Prostate gland (tissue), 2 donors: Measurements from ENCODE around the gene MED12L. TPM values are rescaled to one million over a fixed set of nuclear protein-coding genes. Genes with fewer than 3 reads are reported as not detected.

ENCODE experiments used
- DNase-seq: peaks from one replicate; pipeline ENCODE4 v3.0.0-alpha.2; 2019; ENCODE audit warnings: low spot score
- H3K27ac ChIP-seq, 2 donors: fragments of 200-600 bp; sonication (generic); 2 replicates each; pipeline ENCODE4 v1.5.1; 2017 to 2019
- H3K27me3 ChIP-seq: fragments of 200-600 bp; sonication (generic); replicated peaks from 2 replicates; pipeline ENCODE4 v1.5.1; 2019; ENCODE audit not compliant: insufficient read depth
- H3K36me3 ChIP-seq, 2 donors: fragments of 200-600 bp; sonication (generic); 1 replicate in 1 of 2; 2 replicates in 1 of 2; pipeline versions ENCODE4 v1.5.1 to v1.8.1; 2017 to 2019
- H3K4me1 ChIP-seq: fragments of 200-600 bp; sonication (generic); replicated peaks from 2 replicates; pipeline ENCODE4 v1.5.1; 2019
- H3K4me3 ChIP-seq, 2 donors: fragments of 200-600 bp; sonication (generic); 2 replicates each; pipeline ENCODE4 v1.5.1; 2017 to 2019
- H3K9me3 ChIP-seq: fragments of 200-600 bp; sonication (generic); 2 replicates; pipeline ENCODE4 v1.5.1; 2017
- POLR2A ChIP-seq: fragments of 450-650 bp; IDR thresholded peaks from one replicate; pipeline ENCODE4 v1.6.1; 2016; ENCODE audit warnings: antibody characterized with exemption, mild to moderate bottlenecking
- POLR2AphosphoS5 ChIP-seq: sonication (generic); formaldehyde crosslinking; IDR thresholded peaks from one replicate; pipeline ENCODE4 v1.6.1; 2017; ENCODE audit warnings: antibody characterized with exemption
- WGBS: methylation state at CpG from one replicate; pipeline ENCODE4 v1.1.5; 2018; 5-methylcytosine and 5-hydroxymethylcytosine counted together
- intact Hi-C: fragments of 100-400 bp; cut with DNase I; formaldehyde crosslinking; loops from one replicate; pipeline ENCODE4 v1.14.2; 2022
- total RNA-seq, 2 donors: library from RNA; depleted of rRNA; stranded (reverse); fragments of >200 nt; gene quantifications; one replicate each; pipeline ENCODE4 v1.1.0, GENCODE V29; 2016
- TF ChIP-seq, protein P1 (sequence below), 4 experiments: fragments of 200-600 bp in 2 of 4; fragments of 450-650 bp in 2 of 4; sonication (generic) in 2 of 4; IDR thresholded peaks; 1 replicate in 3 of 4; 2 replicates in 1 of 4; pipeline ENCODE4 v1.5.1; 2016 to 2019; ENCODE audit warnings: antibody characterized with exemption in 4 of 4, mild to moderate bottlenecking in 2 of 4, moderate library complexity in 2 of 4

MED12L gene
- total RNA-seq, 2 donors from 2014 or later: 3.6 to 4.3 TPM

DNA sequence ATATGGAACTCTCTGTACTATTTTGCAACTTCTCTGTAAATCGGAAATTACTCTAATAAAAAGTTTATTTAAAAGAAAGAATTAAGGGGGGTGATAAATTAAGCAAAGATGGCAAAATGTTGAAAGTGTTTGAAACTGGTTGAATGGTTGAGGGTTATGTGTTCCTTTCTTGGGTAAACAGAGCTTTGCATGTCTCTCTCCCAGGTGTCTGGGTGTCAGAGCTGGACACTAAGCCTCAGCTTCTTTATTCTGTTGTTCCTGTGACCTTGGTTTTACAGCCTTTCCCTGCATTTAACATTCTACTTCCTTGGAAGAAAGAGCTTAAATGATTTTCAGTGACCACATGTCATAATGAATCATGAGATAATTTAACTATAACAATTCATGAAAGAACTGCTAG, 110.4 kb downstream of the MED12L start:
- Histone ChIP-seq H3K4me3 (no peak overlapping the region), H3K27ac (no peak overlapping the region), H3K4me1 (no peaks in the 10 kb centered on the region), H3K36me3 (no peaks in the 10 kb centered on the region), H3K27me3 (no peaks in the 10 kb centered on the region), H3K9me3 (no peaks in the 10 kb centered on the region)
- 27% methylated on average over 1 of the region's 1 CpG for WGBS
- intact Hi-C loops: no loop called here
- no peak for DNase-seq
- no peak for TF ChIP-seq POLR2AphosphoS5
- TF ChIP-seq, protein P1, sequence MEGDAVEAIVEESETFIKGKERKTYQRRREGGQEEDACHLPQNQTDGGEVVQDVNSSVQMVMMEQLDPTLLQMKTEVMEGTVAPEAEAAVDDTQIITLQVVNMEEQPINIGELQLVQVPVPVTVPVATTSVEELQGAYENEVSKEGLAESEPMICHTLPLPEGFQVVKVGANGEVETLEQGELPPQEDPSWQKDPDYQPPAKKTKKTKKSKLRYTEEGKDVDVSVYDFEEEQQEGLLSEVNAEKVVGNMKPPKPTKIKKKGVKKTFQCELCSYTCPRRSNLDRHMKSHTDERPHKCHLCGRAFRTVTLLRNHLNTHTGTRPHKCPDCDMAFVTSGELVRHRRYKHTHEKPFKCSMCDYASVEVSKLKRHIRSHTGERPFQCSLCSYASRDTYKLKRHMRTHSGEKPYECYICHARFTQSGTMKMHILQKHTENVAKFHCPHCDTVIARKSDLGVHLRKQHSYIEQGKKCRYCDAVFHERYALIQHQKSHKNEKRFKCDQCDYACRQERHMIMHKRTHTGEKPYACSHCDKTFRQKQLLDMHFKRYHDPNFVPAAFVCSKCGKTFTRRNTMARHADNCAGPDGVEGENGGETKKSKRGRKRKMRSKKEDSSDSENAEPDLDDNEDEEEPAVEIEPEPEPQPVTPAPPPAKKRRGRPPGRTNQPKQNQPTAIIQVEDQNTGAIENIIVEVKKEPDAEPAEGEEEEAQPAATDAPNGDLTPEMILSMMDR (IDR thresholded peaks at IDR 0.05): no peak
- TF ChIP-seq POLR2A: no peak

DNA sequence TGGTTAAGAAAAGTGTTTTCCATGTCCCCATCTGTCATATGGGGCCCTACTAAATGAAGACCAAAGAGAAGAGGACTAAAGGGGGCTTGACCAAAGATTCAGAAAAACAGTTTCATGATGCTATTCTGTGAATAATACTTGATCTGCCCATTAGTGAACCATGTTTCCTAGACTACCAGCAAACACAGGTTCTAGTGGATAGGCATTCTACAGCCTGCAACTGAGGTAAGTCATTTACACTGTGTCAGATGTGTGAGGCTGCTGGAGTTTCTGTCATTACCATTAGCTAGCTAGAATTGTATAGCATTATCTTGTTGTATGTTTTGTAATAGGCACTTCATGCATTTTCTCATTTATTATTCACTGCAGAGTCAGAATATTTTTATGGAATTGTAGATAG, 111.0 kb downstream of the MED12L start:
- no peak overlapping the region for H3K4me3 ChIP-seq
- TF ChIP-seq POLR2AphosphoS5: no peak
- DNase-seq: no peak
- no peaks in the 10 kb centered on the region for H3K4me1 ChIP-seq
- no peak overlapping the region for H3K27ac ChIP-seq
- H3K36me3 ChIP-seq: no peaks in the 10 kb centered on the region
- H3K27me3 ChIP-seq: no peaks in the 10 kb centered on the region
- H3K9me3 ChIP-seq: no peaks in the 10 kb centered on the region
- intact Hi-C loops: no loop called here

DNA sequence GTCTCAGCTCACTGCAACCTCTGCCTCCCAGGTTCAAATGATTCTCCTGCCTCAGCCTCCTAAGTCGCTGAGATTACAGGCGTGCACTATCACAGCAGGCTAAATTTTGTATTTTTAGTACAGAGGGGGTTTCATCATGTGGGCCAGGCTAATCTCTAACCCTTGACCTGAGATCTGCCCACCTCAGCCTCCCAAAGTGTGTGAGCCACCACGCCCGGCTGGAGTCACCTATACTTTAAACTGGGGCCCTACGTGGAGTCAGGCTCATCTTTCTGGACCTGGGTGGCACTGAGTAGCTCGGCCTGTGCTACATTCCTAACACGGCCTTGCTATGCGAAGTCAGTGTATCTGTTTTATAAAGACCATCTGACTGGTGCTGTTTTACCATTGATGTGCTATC, 111.8 kb downstream of the MED12L start:
- H3K27me3 ChIP-seq: no peaks in the 10 kb centered on the region
- intact Hi-C loops: no loop called here
- H3K4me3 ChIP-seq: no peak overlapping the region
- H3K9me3 ChIP-seq: no peaks in the 10 kb centered on the region
- no peaks in the 10 kb centered on the region for H3K36me3 ChIP-seq
- no peak overlapping the region for H3K27ac ChIP-seq
- DNase-seq: no peak
- WGBS: 97% methylated on average over 8 of the region's 8 CpGs
- TF ChIP-seq, protein P1 (IDR thresholded peaks at IDR 0.05): no peak
- TF ChIP-seq POLR2A (no peak), POLR2AphosphoS5 (no peak)
- H3K4me1 ChIP-seq: no peaks in the 10 kb centered on the region

DNA sequence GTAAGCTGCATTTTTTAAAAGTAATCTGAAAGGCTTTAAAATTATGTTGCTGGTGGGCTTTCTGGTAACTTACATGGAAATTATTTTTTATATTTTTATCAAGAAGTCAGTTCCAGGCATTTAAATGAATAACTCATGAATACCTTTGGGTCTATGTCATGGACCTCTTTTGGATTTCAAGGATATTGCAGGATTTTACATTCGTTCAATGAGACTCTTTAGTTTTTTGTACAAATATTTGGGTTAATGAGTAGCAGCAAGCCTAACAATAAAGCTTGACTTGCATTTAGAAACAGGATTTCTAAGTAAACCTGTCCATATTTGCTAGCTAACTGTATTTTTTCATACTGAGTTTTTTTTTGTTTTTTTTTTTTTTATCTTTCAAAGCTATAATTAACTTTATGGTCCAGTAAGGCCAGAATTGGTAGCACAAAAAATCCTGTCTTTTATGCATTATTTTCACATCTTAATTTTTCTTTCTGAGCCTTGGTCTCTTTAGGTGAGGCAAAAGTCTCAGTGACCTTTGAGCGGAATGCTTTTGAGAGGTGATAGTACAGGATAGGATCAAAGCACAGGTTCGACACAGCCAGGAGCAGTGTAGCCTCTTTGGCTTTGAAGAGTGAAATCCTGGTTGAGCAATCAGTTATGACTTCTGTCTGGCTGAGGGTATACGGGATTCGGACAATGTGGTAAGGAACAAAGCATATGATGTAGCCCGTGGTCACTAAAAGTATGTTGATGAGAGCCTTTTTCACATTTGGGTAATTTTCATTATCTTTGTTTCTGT, 112.7 kb downstream of the MED12L start:
- Histone ChIP-seq H3K27me3 (no peaks in the 10 kb centered on the region), H3K4me3 (no peak overlapping the region), H3K27ac (no peak overlapping the region), H3K4me1 (no peaks in the 10 kb centered on the region), H3K36me3 (no peaks in the 10 kb centered on the region), H3K9me3 (no peaks in the 10 kb centered on the region)
- TF ChIP-seq POLR2AphosphoS5 (no peak), POLR2A (no peak)
- TF ChIP-seq, protein P1 (IDR thresholded peaks at IDR 0.05): no peak
- 78% methylated on average over 6 of the region's 6 CpGs for WGBS
- intact Hi-C loops: no loop called here
- no peak for DNase-seq

DNA sequence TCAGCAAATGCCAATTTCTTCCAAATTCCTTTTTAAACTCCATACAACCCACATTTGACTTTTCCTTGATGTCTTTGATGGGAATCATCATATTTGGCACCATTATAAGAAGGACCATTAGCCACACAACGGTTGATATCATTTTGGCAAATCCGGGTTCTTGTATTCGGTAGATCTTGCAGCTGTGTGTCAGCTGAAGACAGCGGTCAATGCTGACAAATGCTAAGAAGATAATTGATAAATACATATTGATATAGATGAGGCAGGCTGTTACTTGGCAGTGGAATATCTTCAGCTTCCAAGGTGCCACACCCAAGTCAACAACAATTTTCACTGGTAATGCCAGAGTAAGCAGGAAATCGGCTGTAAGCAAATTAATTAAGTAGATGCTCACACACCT, 113.4 kb downstream of the MED12L start:
- no peak overlapping the region for H3K27ac ChIP-seq
- H3K4me1 ChIP-seq: no peaks in the 10 kb centered on the region
- no peaks in the 10 kb centered on the region for H3K36me3 ChIP-seq
- no peak overlapping the region for H3K4me3 ChIP-seq
- intact Hi-C loops: no loop called here
- TF ChIP-seq POLR2AphosphoS5: no peak
- H3K9me3 ChIP-seq: no peaks in the 10 kb centered on the region
- no peak for DNase-seq
- no peaks in the 10 kb centered on the region for H3K27me3 ChIP-seq
- WGBS: 86% methylated on average over 5 of the region's 5 CpGs
